Activated T-cell treated with anti-CD3 and anti-CD28 coated beads for 1 hour (primary cell): Measurements from ENCODE around the gene RNF133.
"Not testable (repeated sequence)": the region's sequence is repeated elsewhere in the genome, so short reads cannot be mapped to it uniquely, and the experiment has no call there.

ENCODE experiments used
- DNase-seq: peaks from one replicate; pipeline ENCODE4 v3.0.0-alpha.2; 2020; ENCODE audit warnings: low read depth

Gene RNF133

DNA sequence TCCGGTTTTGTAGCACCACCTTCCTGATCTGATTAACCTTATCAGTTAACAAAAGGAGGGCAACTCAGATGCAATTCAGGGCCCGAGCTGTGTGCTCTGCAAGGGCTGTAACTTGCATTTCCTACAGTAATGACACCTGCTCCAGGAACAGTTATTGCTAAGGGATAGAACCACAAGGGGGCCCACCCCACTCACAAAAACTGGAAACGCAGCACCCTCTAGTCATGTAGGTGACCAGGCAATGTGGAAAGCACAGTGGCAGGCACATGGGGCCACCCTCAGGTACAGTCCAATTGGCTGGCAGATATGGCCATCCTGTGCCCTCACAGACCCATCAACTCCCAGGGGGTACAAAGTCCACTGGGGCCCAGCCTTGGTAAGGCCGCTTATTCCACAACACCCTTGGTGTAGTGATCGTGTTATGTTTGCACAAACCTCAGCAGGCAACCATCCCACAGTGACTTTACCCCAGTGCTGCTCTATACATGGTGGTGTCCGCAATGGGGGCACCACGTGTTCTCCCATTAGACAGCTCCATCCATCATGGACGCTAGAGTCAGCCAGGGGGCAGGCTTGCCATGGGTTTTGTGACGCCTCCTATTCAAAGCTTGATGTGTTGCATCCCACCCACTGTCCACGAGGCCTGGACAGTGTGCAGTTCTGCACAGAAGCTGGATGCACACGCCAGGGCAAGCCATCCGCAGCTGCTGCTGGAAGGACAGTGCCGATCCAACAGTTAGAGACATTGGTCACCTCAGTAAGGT lies 9.4 kb downstream of the RNF133 start:
- no peak for DNase-seq

DNA sequence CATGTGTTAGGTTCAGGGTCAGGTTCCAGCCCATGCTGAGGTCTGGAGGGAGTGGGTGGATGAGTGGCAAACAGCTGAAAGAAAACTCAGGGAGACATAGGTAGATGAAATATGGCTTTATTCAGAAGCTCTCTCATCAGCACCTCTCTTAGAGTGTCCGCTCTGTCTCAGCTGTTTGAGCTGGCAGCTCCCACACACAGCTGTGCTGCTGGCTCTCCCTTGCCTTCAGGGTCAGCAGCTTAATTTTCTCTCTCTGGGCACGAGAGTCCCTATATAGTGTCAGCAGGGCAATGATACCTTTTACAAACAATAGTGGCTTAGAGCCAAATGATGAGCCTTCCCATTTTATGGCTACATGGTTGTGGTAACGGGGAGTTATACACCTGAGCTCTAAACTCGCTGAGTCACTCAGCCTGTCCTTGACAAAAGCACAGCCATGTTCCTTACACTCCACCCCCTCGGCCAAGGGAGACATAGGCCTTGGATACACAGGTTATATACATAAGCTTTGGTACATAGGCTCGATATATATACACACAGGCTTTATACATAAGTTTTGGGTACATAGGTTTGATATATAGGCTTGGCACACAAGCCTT lies 10.4 kb downstream of the RNF133 start:
- DNase-seq: no peak

DNA sequence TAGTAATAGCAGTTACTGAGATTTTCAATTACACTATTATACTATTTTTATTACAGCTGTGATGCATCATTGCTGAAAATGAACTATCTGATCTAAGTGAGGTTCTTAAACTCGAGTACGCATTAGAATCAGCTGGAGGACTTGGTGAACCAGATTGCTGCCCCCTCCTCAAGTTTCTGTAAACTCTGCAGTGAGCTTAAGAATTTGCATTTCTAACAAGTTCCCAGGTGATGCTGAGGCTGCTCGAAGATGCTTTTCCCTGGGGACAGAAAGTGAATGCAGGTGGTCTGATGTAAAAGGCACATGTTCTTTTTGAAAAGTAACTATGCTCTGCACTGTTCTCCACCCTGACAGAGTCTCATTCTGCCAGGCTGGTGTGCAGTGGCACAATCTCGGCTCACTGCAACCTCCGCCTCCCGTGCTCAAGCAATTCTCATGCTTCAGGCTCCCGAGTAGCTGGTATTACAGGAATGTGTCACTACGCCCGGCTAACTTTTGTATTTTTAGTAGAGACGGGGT lies 12.5 kb downstream of the RNF133 start:
- DNase-seq: no peak

DNA sequence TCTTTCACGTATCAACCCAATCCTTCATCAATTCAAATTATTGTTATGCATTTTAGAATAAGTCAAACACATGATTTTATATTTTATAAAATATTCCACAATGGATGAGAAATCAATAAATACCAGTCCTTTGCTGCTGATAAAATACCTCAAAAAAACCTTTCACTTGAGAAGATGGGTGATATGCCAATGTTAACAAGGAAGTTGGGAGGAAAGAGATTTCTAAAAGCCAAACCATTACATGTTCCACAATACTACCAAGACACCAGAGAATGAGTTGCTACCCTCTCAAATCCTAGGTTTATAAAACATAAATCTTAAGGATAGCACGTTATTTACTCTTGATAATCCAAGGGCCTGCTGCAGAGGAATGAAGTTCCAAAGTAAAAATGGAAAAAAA lies 14.4 kb downstream of the RNF133 start:
- no peak for DNase-seq

DNA sequence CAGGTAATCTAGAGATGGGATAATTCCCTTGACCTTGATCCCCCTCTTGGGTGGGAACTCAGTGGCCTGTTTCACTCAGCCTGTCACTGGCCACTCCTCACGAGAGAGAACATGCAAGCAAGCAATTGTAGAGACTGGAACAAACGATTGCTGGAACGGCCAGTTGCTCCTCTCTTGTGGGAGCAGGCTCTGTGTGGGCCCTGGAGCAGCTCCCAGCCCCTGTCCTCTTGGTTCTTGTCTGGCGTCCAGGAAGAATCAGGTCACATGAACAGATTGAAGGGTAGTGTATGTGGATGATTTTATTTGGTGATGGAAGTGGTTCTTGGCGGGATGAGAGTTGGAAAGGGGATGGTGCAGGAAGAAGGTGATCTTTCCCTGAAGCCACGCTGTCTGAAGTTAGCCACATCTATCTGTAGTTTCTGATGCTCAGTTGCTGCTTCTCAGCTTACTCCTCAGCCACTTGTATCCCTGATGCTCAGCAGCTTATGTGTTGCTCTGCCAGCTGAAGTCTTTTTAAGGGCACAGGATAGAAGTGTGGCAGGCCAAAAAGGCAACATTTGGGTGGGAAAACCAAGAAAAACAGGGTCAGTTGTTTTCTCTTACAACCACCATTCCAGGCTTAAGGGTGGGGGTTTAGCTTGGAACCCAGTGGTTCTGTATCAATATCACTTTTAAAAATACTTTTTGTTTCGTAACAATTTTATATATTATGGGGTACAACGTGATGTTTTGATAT lies 15.9 kb downstream of the RNF133 start:
- DNase-seq: no peak

DNA sequence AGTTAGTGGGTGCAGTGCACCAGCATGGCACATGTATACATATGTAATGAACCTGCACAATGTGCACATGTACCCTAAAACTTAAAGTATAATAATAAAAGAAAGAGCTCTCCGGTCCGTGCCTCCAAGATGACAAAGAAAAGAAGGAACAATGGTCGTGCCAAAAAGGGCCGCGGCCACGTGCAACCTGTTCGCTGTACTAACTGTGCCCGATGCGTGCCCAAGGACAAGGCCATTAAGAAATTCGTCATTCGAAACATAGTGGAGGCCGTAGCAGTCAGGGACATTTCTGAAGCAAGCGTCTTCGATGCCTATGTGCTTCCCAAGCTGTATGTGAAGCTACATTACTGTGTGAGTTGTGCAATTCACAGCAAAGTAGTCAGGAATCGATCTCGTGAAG lies 17.7 kb downstream of the RNF133 start:
- DNase-seq: not testable (repeated sequence)

DNA sequence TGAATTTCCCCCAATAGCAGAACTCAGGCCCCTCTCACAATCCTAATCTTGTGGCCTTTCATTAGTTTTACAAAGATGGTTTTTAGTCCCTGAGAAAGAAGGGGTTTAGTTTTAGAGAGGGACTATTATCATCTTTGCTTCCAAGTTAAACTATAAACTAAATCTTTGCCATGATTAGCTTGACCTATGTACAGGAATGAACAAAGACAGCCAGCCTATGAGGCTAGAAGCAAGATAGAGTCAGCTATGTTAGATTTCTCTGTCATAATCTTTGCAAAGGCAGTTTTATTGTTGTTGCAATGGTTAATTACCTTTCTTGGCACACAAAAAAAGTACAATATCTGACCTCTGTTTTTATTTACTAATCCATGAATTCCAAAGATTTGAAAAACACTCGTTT lies 19.1 kb downstream of the RNF133 start:
- no peak for DNase-seq

DNA sequence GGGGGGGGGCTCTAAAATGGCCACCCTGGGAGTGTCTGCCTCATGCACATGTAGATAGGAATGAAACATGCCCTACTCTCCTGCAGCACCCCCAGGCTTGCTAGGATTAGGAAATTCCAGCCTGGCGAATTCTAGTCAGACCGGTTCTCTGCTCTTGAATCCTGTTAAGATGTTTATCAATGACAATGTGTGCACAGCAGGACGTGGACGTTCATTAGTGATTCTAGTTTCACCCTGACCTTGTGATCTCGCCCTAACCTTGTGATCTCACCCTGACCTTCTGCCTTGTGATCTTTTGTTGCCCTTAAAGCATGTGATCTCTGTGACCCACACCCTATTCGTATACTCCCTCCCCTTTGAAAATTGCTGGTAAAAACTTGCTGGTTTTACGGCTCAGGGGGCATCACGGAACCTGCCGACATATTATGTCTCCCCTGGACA lies 19.6 kb downstream of the RNF133 start:
- DNase-seq: not testable (repeated sequence)

DNA sequence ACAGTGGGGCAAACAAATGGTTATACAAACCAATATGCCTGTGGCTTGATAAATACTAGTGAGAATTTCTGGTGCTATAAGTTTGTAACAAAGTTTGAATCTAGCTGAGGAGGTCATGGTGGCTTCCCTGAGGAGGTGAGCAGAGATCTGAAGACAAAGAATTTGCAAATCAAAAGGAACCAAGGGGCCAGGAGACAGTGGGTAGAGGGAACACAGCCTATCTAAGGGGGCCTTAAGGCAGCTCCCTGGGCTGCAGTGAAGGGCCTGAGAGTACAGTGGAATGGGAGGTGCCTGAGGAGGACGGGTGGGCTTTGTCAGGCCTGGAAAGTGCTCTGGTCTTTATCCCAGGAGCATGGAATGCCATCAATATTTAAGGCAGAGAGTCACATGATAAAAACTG lies 21.8 kb downstream of the RNF133 start:
- no peak for DNase-seq

DNA sequence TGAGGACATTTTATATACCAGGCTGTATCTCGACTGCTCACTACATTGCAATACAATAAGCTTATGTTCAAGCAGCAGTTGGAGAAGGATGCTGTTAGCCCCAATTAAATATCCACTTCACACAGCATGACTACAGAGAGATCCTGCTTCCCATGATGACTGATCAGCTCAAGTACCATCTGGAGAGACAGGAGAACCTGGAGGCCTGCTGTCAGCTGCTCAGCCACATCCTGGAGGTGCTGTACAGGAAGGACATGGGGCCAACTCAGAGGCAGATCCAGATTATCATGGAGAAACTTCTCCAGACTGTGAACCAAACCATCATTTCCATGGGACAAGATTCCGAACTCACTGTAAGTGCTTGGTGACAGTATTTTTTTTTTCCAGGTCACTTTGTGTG lies 22.5 kb downstream of the RNF133 start:
- DNase-seq: no peak

DNA sequence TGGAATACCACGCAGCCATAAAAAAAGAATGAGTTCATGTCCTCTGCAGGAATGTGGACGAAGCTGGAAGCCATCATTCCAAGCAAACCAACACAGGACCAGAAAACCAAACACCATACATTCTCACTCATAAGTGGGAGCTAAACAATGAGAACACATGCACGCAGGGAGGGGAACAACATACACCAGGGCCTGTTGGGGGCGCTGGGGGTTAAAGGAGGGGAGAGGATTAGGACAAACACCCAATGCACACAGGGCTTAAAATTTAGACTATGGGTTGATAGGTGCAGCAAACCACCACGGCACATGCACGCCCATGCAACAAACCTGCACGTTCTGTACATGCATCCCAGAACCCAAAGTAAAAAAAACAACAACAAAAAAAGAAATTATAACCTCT lies 23.3 kb downstream of the RNF133 start:
- DNase-seq: no peak

DNA sequence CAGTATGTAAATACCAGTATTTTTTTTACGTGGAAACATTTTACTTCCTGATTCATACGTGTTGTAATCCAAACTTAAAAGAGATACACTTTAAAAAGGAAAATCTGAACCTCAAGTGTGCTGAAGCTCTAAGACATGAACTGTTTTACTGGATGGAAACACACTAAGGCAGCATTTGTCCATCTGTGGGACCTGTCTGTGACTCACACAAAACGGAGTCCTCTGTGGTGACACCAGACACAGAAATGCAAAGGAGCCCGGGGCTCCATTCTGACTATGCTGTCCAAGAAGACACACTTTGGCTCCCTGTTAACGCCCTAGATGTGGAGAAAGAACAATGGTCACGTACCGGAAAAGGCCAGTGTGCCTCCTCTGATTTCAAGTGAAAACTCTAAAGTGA lies 23.9 kb downstream of the RNF133 start:
- no peak for DNase-seq

DNA sequence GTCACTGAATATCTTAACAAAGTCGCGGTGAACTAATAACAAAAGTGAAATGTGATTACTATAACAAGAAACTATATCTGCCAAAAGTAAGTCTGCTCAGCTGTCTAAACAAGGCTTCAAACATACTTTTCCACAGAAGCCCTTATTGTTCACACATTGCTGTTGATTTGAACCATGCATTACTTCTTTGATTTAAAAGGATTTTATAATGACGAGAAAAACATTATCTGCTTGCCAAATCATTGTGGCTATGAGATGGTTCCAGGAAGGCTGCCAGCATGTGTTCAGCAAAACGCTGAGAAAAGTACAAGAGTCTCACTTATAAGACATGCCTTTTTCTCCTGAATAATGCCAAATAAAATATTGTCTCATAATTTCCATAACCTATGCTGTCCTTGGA lies 24.4 kb downstream of the RNF133 start:
- DNase-seq: no peak

DNA sequence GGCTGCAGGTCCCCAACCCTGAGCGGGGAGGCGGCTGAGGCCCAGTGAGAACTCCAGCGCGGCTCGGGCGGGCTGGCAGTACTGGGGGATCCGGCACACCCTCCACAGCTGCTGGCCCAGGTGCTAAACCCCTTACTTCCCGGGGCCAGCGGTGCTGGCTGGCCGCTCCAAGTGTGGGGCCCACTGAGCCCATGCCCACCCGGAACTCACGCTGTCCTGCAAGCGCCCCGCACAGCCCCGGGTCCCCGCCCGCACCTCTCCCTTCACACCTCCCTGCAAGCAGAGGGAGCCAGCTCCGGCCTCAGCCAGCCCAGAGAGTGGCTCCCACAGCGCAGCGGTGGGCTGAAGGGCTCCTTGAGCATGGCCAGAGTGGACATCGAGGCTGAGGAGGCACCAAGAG lies 25.0 kb downstream of the RNF133 start:
- DNase-seq: no peak

DNA sequence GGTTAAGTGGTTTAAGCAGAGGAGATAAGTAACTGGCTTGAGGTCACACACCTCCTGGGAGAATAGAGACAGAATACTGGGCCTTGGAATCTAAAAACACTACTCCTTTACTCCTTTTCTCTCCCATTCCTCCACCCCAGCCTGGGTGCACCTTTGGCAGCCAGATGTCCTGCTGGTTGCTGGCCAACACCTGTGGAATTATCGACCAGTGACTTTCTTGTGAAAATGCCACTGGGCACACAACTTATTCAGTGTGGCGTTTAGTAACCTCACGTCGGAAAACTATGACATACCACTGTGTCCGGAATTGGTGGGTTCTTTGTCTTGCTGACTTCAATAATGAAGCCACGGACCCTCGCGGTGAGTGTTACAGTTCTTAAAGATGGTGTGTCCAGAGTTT lies 26.4 kb downstream of the RNF133 start:
- DNase-seq: no peak

DNA sequence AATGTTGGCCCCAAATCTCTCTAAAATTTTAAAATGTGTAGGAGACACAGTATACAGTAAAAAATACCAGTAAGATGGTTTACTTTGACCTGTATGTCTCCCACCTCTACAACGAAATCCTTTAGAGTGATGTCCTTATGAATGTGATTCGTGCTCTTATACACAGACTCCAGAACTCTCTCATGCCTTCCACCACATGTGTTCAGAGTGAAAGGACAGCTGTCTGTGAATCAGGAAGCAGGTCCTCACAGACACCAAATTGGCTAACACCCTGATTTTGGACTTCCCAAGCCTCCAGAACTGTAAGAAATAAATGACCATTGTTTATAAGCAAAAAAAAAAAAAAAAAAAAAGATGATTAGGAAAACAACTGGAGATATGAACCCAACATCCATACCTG lies 35.2 kb downstream of the RNF133 start:
- no peak for DNase-seq

DNA sequence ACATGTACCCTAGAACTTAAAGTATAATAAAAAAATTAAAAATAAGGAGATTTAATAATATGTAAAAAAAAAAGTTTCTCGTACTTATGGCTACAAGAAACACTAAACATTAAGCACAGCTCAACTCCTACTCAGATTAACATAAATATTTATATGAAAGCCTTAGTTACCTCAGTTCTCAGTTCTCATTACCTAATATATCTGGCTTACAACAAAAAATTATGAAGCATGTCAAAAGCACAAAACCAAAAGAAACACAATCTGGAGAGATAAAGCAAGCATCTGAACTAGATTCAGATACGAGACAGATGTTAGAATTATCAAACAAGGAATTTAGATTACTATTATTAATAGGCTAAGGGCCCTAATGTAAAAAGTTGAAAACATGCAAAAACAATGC lies 40.1 kb downstream of the RNF133 start:
- no peak for DNase-seq

DNA sequence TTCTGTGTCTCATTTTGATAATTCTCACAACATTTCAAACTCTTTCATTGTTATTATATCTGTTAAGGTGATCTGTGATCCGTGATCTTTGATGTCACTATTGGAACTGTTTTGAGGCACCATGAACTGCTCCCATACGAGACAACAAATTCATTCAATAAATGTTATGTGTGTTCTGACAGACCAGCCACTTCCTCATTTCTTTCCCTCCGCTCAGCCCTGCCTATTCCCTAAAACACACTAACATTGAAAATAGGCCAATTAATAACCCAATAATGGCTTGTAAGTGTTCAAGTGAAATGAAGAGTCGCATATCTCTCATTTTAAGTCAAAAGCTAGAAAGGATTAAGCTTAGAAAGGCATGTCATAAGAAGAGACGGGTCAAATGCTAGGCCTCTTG lies 45.2 kb downstream of the RNF133 start:
- DNase-seq: no peak

DNA sequence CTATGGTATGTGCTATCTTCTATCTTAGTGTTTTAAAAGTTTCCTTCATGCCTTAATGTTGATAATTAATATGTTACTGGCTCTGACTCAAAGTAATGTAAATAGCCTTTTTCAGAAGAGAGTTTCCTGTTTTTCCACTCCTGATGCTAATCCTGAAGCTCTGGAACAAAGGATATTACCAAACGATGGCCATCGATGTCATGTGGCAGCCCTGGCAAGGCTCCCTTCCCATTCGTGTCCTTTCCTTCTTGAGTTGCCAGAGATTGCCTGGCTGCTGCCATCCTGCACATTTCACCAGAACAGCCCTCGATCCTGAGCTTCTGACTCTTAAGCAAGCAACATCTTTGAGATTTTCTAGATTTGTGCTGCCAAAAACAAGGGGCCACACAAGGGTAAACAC lies 46.0 kb downstream of the RNF133 start:
- DNase-seq: no peak

DNA sequence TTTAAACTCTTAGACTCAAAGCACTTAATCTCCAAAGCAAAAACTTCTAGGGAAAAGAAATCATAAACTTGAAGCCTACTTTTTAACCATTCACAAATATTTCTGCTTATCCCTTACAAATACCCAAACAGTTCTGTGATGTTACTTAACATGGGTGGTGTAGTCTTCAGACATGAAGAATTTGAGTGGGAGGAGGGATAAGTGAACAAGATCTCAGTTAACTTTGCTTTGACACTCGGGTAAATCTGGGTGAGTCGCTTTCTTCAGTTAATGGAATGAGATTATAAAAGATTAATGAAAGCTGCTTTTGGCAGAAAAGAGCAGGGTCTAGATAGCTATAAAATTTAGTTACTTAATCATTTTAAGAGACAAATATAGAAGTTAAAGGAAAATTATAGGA lies 47.5 kb downstream of the RNF133 start:
- no peak for DNase-seq
